Measurements from ENCODE around the gene PDE4A. TPM values are rescaled to one million over a fixed set of nuclear protein-coding genes. Genes with fewer than 3 reads are reported as not detected.
"Not testable (repeated sequence)": the region's sequence is repeated elsewhere in the genome, so short reads cannot be mapped to it uniquely, and the experiment has no call there.

PDE4A gene
- polyA plus RNA-seq, 10 donors, result 2.9 to 4.8 (median 3.9) TPM

DNA sequence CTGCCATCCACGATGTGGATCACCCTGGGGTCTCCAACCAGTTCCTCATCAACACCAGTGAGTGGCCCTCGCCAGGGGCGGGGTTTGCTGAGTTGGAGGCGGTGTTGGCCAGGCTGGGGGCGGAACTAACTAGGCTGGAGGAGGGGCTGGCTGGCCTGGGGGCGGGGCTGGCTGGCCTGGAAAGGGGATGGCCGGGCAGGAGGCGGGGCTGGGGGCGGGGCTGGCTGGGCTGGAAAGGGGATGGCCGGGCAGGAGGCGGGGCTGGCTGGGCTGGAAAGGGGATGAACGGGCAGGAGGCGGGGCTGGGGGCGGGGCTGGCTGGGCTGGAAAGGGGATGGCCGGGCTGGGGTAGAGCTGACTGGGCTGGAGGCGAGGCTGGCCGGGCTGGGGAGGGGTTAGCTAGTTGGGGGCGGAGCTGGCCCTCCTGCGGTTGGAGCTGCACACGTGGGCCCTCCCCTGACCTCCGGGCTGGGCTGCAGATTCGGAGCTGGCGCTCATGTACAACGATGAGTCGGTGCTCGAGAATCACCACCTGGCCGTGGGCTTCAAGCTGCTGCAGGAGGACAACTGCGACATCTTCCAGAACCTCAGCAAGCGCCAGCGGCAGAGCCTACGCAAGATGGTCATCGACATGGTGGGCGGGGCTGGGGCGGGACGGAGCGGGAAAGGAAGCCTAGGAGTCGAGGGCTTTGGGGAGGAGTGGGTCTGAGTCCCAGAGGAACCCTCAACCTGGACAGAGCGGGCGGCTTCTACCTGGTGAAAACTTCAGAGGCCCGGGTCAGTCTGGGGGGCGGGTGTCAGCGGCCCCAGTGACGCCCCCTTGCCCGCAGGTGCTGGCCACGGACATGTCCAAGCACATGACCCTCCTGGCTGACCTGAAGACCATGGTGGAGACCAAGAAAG, 41.0 kb downstream of the PDE4A start:
- peak; percentile 80 to 93 (median 85) for DNase-seq

DNA sequence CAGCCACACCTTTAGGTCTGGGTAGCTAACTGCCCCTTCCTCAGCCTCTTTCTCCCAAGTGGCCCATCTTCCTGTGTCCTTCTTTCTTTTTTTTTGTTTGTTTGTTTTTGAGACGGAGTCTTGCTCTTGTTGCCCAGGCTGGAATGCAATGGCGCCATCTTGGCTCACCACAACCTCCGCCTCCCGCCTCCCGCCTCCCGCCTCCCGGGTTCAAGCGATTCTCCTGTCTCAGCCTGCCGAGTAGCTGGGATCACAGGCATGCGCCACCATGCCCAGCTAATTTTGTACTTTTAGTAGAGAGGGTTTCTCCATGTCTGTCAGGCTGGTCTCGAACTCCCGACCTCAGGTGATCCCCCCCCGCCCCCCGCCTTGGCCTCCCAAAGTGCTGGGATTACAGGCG, 41.7 kb downstream of the PDE4A start:
- not testable (repeated sequence) for DNase-seq

DNA sequence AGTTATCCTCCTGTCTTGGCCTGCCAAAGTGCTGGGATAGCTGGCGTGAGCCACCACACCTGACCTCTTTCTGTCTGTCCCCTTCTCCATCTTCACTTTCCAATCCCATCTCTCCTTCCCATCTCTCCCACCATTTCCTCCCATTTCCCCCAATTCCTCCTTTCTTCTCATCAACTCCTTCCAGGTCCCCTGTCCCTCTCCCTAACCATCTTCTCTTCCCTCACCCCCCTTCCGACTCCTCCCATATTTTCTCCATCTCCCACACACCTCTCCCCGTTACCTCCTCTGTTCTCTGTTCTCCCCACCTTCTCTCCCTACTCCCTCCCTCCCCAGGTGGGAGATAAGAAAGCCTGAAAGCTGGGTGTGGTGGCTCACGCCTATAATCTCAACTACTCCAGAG, 42.2 kb downstream of the PDE4A start:
- no peak for DNase-seq

DNA sequence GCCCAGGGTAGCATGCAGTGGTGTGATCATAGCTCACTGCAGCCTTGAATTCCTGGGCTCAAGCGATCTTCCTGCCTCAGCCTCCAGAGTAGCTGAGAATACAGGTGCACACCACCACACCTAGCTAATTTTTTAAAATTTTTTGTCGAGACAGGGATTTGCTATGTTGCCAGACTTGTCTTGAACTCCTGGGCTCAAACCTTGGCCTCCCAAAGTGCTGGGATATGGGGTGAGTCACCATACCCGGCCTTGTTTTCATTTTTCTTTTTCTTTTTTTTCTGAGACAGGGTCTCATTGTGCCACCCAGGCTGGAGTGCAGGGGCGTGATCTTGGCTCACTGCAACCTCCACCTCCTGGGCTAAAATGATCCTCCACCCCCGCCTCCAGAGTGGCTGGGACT, 44.1 kb downstream of the PDE4A start:
- DNase-seq, result no peak

DNA sequence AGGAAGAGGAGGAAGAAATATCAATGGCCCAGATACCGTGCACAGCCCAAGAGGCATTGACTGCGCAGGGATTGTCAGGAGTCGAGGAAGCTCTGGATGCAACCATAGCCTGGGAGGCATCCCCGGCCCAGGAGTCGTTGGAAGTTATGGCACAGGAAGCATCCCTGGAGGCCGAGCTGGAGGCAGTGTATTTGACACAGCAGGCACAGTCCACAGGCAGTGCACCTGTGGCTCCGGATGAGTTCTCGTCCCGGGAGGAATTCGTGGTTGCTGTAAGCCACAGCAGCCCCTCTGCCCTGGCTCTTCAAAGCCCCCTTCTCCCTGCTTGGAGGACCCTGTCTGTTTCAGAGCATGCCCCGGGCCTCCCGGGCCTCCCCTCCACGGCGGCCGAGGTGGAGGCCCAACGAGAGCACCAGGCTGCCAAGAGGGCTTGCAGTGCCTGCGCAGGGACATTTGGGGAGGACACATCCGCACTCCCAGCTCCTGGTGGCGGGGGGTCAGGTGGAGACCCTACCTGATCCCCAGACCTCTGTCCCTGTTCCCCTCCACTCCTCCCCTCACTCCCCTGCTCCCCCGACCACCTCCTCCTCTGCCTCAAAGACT, 46.9 kb downstream of the PDE4A start:
- DNase-seq, result no peak

DNA sequence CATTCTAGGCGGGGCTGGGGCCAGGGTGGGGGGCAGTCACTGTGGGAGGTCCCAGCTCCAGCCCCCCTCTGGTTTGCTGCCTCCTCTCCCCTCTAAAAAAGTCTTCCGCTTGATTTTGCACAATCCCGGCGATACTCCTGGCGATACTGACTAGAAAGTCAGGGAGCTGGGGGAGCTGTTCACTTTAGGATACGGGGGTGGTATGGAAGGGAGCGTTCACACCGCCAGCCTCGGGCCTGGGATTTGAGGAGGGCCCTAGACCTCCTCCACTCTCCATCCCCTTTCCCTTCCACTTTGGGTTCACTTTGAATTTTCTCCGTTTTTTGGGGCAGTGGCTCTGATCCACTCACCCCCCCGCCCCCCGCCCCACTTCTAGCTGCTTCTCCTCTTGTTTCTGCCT, 47.8 kb downstream of the PDE4A start:
- DNase-seq, result no peak

DNA sequence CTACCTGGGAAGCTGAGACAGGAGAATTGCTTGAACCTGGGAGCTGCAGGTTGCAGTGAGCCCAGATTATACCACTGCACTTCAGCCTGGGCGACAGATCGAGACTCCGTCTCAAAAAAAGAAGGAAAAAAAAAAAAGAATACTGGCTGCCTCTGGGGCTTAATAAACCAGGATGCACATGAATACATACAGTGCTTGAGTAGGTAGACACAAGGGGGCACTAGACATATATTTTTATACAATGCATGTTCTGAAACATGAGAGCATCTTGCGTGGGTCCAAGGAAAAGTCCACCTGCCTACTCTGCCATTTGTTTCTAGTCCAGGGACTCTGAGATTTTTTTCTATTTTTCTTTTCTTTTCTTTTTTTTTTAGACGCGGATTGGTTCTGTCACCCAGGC, 51.6 kb downstream of the PDE4A start:
- peak in 2 of 3 donors; percentile 7 to 38 for DNase-seq

DNA sequence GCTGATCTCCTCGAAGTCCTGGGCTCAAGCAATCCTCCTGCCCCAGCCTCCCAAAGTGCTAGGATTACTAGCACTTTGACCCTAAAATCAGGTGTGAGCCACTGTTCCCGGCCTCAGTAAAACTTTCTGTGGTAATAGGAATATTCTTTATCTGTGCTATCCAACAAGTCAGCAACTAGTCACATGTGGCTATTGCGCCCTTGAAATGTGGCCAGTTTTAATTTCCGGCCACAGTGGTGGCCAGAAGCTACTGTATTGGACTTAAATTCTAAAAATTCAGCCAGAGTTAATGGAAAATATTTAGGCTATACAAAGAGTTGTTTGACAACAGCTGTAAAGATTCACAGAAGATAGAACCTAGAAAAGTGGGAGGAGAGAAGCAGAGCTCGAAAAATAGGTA, 52.9 kb downstream of the PDE4A start:
- DNase-seq, result no peak

DNA sequence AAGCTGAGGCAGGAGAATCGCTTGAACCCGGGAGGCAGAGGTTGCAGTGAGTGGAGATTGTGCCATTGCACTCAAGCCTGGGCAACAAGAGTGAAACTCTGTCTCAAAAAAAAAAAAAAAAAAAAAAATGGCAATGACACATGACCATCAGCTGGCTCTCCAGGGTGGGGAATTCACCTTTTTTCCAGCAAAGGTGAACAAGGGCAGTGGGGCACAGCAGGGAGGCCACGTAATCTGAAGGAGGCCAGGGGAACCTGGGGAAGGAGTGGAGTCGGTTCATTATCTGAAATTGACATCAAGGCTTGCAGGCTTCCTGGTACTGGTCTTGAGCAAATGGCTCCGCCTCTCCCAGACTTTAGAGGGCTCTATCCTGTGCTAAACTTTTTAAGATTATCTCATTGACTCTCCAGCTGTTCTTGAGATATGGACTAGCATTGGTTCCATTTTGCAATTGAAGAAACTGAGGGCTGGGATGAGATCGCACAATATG, 54.7 kb downstream of the PDE4A start:
- DNase-seq, result no peak

DNA sequence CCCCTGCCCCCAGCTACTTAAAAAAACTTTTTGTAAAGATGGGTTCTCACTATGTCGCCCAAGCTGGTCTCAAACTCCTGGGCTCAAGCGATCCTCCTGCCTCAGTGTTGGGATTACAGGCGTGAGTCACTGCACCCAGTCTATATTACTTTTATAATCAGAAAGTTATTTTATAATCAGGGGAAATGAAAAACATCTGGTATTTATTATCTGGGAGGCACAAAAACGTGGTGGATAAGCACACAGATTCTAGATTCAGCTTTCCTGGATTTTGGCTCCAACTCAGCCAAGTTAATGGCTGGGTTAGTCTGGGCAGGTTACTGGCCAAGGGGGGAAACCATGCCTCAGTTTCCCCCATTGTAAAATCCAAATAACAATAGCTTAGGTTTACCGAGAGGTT, 58.1 kb downstream of the PDE4A start:
- DNase-seq, result peak in 1 of 3 donors; percentile 11

DNA sequence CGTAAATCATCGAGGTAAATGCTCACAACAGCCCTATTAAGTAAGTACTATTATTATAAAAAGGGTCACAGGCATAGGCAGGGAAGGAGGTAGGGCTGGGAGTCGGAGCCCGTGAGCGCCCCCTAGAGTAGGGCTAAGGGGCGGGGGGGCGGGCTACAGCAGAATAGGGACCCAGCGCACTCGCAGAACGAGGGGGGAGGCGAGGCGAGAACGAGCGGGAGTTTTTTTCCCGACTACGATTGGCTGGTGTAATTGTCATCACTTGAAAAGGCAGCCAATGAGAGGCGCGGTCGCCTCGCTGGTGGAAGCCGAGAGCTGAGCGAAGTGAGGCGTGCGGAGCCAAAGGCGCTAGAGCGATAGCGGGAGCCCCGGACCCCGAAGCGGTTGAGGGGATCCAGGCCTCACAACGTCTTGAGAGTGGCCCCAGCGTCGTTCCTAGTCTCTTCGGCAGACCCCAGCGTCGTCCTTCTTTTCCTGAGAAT, 58.6 kb downstream of the PDE4A start:
- DNase-seq, result peak; percentile 89 to 95 (median 93)

DNA sequence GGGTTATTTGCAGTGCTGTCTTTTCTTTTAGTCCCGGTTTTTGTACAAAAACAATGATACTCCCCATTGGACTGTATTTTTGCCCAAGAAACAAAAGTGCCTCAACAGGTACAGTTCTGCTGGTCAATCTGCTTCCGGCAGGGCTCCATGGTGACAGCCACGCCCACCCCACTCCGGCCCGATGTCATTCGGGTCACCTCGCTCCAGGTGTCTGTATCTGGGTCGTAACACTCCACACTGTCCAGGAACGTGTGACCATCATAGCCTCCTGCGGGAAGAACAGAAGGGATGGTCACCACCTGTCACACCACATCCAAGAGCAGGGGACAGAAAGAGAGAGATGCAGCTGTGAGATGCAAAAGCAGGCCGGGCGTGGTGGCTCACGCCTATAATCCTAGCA, 66.2 kb downstream of the PDE4A start:
- DNase-seq, result no peak

DNA sequence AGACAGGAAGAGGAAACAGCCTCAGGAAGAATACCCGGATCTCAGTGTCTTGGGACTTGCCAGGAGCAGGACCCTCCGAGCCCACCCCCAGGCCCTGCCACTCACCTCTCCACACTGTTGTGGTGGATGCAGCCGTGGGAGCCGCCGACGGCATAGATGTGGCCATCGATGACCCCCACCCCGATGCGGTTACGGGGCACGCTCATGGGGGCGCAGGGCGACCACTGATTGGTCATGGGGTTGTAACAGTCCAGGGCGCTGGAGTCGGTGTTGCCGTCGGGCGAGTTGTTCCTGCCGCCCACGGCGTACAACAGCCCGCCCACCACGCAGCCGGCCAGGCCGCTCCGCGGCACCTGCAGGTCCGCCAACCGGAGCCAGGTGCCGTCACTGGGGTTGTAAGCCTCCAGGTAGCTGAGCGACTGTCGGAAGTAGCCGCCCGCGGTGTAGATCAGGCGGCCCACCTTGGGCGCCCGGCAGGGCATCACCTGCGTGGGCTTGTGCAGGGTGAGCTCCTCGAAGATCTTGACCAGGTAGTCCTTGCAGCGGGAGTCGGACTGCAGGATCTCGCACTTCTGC, 71.2 kb downstream of the PDE4A start:
- DNase-seq, result no peak

DNA sequence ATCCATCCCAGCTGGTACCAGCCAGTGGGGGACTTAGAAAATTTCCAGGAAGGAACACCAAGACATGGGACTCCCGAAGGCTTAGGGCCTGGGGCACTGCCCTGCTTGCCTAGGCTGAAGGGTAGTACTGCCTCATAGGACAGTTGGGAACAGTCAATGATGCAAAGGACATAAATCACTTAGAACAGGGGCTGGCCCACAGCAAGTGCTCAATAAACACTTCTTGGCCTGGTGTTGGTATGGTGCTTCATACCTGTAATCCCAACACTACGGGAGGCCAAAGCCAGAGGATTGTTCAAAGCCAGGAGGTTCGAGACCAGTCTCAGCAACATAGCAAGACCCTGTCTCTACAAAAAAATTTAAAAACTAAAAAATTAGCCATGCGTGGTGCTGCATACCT, 77.0 kb downstream of the PDE4A start:
- no peak for DNase-seq

DNA sequence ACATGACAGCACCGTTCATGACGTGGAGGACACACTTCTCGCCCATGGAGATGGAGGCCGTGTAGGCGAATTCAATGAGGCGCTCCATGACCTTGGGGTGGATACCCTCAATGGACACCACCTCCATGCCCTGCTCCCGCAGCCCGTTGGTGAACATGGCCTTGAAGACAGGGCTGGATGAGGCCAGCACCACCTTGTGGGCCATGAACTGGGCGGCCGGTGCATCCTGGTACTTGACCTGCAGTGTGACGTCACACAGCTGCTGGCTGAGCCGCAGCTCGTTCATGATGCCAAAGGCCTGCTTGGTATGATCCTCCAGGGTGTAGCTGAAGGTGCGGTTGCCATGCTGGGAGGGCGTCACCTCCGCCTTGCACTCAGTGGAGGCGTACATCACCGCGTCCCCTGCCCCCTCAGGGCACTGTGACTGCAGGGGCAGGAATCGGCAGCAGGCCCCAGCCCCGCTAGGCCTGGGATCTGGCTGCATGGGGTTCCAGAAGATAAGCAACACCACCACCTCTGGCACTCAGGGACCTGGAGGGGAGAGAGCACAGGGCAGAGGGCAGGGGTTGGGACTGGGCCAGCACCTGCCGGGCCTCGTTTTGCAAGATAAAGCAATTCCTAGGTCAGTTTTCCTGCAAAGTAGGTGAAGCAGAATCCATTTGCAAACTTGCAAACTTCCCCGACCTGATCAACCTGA, 79.4 kb downstream of the PDE4A start:
- DNase-seq, result no peak

DNA sequence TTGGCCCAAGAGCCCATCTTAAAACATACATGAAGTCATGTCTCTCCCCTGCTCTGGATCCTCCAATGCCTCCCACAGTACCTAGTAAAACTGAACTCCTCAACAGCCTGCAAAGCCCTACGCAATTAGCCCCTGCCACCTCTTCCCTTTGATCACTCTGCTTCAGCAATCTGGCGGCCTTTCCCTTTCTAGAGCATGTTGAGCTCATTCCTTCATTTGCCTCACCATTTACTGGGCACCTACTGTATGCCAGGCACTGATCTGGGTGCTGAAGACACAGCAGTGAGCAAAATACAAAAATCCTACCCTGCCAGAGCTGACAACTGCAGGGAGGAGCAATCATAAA, 79.9 kb downstream of the PDE4A start:
- DNase-seq, result no peak

DNA sequence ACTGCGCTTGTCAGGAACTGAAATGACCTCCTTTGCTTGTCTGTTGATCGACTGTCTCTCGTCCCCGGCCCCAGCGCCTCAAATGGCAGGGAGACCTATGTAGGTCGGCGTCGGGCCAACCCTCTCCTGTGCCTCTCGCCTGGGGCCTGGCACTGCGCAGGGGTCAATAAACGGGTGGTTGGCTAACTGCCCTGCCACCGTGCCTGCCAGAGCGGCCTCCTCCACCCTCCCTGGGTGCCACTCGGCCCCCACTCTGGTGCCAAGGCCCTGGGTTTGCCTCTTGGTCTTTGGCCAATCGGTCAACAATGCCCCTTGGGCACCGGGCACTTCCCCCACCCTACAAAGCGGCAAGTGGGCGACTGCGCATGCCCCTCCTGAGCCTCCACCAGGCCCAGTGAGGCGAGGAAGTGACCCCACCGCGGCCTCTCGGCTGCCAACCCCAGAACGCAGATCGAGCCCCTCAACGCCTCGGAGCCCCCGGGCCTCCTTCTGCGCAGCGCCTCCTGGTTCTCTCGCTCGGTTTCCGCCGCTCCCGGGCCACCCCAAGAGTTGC, 81.7 kb downstream of the PDE4A start:
- peak in 2 of 3 donors; percentile 39 to 61 for DNase-seq

DNA sequence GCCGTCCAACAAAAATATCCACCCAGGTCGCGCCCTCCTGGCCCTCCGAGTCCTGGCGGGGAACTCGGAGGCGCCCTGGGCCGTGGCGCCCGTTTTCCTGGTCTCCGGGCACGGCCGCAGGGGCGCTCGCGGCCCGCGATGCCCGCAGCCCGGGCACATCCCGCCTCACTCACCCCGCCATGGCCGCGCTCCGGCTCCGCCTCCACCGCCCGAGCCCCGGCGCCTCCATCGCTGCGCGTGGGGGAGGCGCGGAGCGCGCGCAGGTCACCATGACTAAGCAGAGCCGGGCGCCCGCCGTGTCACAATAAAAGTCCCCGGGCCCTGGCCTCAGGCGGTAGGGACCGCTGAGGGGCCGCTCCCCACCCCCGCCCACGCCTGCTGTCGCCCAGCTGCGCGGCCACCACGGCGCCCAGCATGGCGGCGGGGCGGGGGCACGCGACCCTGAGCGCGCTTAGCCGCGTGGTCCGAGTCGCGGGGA, 82.2 kb downstream of the PDE4A start:
- peak; percentile 94 to 97 (median 96) for DNase-seq

DNA sequence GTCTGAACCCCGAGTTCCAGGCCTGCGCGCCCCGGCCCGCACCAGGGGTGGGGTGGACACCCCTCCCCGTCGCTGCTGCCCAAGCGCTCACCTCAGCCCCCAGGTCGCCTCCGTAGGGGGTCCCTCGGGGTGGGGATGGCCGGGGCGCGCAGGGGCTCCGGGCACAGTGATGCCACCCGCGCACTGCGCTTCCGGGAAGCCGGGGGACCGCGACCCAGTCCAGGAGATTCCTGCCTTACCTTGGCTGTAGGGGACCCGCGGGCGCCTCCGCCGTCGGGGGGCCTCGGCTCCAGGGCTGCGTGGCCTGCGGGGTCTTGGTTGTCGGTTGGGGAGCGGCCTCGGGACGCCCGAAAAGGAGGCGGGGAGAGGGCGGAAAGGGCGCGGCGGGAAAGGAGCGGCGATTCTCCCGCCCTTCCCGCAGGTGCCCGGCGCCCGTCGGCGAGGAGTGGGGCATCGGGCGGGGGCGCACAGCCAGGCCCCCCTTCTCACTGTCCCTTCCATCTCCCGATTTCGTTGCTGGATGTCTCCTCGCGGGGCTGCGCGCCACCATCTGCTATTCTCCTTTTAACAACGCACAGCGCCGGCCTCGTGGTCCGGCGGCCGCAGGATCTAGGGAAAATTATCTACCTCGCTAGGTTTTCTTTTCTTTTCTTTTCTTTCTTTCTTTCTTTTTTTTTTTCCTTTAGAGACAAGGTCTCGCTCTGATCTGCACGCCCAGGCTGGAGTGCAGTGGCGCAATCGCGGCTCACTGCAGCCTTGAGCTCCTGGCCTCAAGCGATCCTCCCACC, 82.9 kb downstream of the PDE4A start, which contains the start of gene KEAP1:
TSS of gene KEAP1 (minus strand) at position 355 of the 788 bp plus-strand sequence. CDS start 3,323 bp downstream, outside the sequence.
- DNase-seq, result peak; percentile 30 to 90 (median 64)

DNA sequence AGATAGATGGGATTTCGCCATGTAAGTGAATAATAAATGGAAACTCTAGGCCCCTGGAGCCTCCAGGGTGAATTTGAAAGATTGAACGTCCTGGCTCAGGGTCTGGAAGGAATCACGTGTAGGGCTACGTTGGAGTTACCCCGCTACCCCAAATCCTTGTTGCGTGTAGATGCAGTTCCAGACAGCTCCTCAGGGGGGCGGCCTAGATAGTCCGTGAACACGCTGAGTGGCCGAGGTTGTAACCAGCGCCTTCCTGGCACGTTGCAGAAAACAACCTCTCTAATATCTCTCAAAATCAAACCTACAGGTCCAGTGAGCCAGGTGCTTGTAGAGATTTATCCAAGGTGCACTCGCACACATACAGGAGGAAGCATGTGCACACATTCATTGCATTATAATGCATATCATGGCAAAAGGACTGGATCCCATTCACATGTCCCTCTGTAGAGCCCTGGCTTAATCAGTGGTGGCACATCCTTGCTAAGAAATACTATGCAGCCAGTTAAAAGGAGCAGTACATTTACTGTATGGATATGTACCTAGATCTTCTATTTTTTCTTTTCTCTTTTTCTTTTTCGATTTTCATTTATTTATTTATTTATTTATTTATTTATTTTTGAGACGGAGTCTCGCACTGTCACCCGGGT, 85.4 kb downstream of the PDE4A start:
- DNase-seq, result peak; percentile 32 to 75 (median 67)
